ENCODE data around the gene NDRG4. TPM values are rescaled to one million over a fixed set of nuclear protein-coding genes. Genes with fewer than 3 reads are reported as not detected.
A peak's percentile ranks its signal among the peaks of the same experiment; 100 is the strongest.

The NDRG4 gene
- total RNA-seq, 1 donor from 2014 or later: 677 TPM

GRCh38 chr16:58497935-58498334, 2.0 kb upstream of the NDRG4 start:
- peaks cover 22% of the 10 kb centered on the region for H3K9me3 Mint-ChIP-seq (ENCODE audit: unreplicated experiment)
- H3K36me3 Mint-ChIP-seq (ENCODE audit: unreplicated experiment): no peaks in the 10 kb centered on the region
- no peak for DNase-seq
- H3K27ac Mint-ChIP-seq (ENCODE audit: unreplicated experiment): peak overlapping the region; percentile 82
- TF ChIP-seq, protein P1, sequence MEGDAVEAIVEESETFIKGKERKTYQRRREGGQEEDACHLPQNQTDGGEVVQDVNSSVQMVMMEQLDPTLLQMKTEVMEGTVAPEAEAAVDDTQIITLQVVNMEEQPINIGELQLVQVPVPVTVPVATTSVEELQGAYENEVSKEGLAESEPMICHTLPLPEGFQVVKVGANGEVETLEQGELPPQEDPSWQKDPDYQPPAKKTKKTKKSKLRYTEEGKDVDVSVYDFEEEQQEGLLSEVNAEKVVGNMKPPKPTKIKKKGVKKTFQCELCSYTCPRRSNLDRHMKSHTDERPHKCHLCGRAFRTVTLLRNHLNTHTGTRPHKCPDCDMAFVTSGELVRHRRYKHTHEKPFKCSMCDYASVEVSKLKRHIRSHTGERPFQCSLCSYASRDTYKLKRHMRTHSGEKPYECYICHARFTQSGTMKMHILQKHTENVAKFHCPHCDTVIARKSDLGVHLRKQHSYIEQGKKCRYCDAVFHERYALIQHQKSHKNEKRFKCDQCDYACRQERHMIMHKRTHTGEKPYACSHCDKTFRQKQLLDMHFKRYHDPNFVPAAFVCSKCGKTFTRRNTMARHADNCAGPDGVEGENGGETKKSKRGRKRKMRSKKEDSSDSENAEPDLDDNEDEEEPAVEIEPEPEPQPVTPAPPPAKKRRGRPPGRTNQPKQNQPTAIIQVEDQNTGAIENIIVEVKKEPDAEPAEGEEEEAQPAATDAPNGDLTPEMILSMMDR (IDR thresholded peaks at IDR 0.05; ENCODE audit: partially characterized antibody, unreplicated experiment): no peak
- peaks cover 15% of the 10 kb centered on the region for H3K27me3 Mint-ChIP-seq (ENCODE audit: unreplicated experiment)
- H3K4me1 Mint-ChIP-seq (ENCODE audit: low read depth, unreplicated experiment): peaks cover 31% of the 10 kb centered on the region
- no peak overlapping the region for H3K4me3 Mint-ChIP-seq (ENCODE audit: unreplicated experiment)

DNA sequence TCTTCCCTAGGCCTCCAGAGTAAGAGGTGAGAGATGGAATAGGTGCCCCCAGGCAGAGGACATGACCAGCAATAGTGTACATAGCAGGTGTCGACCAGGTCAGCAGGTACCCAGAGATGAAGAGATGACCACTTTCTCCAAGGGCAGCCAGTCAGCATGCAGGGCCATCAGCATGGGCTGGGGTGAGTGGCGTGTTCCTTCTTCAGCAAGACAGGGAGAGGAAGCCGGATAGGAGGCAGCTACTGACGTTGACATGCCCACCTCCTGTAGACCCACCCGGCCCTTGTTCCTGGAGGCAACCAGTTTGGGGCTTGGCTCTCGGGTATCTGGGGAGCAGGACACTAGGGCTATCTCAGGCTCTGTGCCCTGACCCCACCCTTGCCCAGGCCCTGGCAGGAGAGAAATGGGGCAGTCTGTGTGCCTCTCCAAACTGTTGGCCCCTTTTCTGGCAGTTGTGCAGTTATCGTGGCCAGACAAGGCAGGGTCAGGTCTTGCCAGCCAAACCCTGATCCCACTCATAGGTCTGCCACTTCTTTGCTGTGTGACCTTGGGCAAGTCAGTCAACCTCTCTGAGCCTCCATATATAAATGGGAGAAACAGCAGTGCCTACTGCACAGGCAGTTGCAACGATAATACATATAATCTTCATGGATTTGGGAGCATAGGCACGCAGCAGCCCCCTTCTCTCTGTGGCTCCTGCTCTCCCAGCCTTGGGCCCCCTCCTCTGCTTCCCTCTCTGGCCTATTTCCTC, 1.4 kb upstream of the NDRG4 start:
- peak overlapping the region; percentile 43 for H3K27ac Mint-ChIP-seq (ENCODE audit: unreplicated experiment)
- H3K4me3 Mint-ChIP-seq (ENCODE audit: unreplicated experiment): no peak overlapping the region

GRCh38 chr16:58499092-58499511, 841 bp upstream of the NDRG4 start:
- TF ChIP-seq, protein P1 (IDR thresholded peaks at IDR 0.05; ENCODE audit: partially characterized antibody, unreplicated experiment): no peak
- Mint-ChIP-seq H3K4me3 (ENCODE audit: unreplicated experiment) (no peak overlapping the region), H3K9me3 (ENCODE audit: unreplicated experiment) (peaks cover 22% of the 10 kb centered on the region), H3K36me3 (ENCODE audit: unreplicated experiment) (no peaks in the 10 kb centered on the region), H3K4me1 (ENCODE audit: low read depth, unreplicated experiment) (peaks cover 26% of the 10 kb centered on the region), H3K27me3 (ENCODE audit: unreplicated experiment) (peaks cover 15% of the 10 kb centered on the region), H3K27ac (ENCODE audit: unreplicated experiment) (peak overlapping the region; percentile 94)
- no peak for DNase-seq

More for the DNA sequence above, 1.4 kb upstream of the NDRG4 start:
- Mint-ChIP-seq H3K4me1 (ENCODE audit: low read depth, unreplicated experiment) (peaks cover 29% of the 10 kb centered on the region), H3K9me3 (ENCODE audit: unreplicated experiment) (peaks cover 22% of the 10 kb centered on the region), H3K27me3 (ENCODE audit: unreplicated experiment) (peaks cover 17% of the 10 kb centered on the region), H3K36me3 (ENCODE audit: unreplicated experiment) (no peaks in the 10 kb centered on the region)
- no peak for DNase-seq
- TF ChIP-seq, protein P1 (IDR thresholded peaks at IDR 0.05; ENCODE audit: partially characterized antibody, unreplicated experiment): no peak

DNA sequence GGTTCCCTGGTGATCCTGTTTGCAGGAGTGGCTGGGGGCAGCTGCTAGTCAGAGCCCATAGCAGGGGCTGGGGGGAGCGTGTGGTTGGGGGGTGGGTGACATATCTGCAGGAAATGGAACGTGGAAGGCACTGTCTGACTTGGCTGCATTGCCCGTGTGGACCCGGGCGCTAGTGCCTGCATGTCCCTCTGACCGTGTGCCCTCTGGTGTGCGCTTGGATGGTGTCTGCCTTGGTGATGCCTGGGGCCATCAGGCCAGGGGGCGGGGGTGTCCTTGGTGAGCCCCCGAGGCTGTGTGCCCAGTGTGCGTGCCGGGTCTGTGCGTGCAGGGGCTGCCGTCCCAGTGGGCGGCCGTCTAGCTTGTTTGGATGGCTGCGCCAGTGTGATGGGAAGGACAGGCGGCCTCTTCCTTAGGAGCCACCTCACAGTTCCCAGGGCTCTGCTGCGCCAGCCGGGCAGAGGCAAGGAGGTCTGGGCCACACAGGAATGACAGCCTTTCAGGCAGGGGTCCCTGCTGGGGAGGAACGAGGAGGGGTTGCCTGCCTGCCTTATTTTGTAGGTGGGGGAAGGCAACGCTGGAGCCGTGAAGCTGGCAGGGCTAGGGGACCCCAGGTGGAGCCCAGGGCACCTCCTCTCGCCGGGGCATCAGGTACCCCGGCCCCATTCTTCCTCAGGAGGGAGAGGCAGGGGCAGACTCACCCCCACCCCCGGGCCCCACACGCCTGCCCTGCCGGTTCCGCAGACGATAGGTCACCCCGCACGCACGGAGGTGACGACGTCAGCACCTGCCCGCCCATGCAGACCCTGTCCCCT, 693 bp downstream of the NDRG4 start:
- Mint-ChIP-seq H3K27me3 (ENCODE audit: unreplicated experiment) (peaks cover 12% of the 10 kb centered on the region), H3K4me1 (ENCODE audit: low read depth, unreplicated experiment) (peaks cover 17% of the 10 kb centered on the region), H3K9me3 (ENCODE audit: unreplicated experiment) (peaks cover 13% of the 10 kb centered on the region), H3K27ac (ENCODE audit: unreplicated experiment) (peak overlapping the region; percentile 94), H3K36me3 (ENCODE audit: unreplicated experiment) (no peaks in the 10 kb centered on the region), H3K4me3 (ENCODE audit: unreplicated experiment) (peak overlapping the region; percentile 99)
- TF ChIP-seq, protein P1 (IDR thresholded peaks at IDR 0.05; ENCODE audit: partially characterized antibody, unreplicated experiment): no peak
- DNase-seq: peak; percentile 48

Data from glutamatergic neuron (in vitro differentiated cells).